Caco-2 (cell line): ENCODE measurements around the gene SFTPA2. TPM values are rescaled to one million over a fixed set of nuclear protein-coding genes. Genes with fewer than 3 reads are reported as not detected.
"Not testable (repeated sequence)": the region's sequence is repeated elsewhere in the genome, so short reads cannot be mapped to it uniquely, and the experiment has no call there.

Source experiments
- BruUV-seq: library from RNA; stranded (reverse); fragments of 400-500 nt; replicated peaks from 2 replicates; lab custom pipeline; 2021; lab: Mats Ljungman, UMichigan
- CTCF ChIA-PET: fragments of 300-600 bp; sonication (Branson Sonifier 250); formaldehyde crosslinking; loops from one replicate; lab custom pipeline; 2022; ENCODE audit warnings: antibody characterized with exemption; lab: Charles Lee
- POLR2A ChIA-PET: fragments of 300-600 bp; sonication (Branson Sonifier 250); formaldehyde crosslinking; loops from one replicate; lab custom pipeline; 2022; ENCODE audit warnings: antibody characterized with exemption; lab: Charles Lee
- DNase-seq, 2 experiments: peaks; one replicate each; pipeline versions ENCODE4 v3.0.0 to v3.0.0-alpha.2; 2020 to 2022
- H3K27me3 ChIP-seq: replicated peaks from 2 replicates; pipeline ENCODE4 v1.6.0; 2011; ENCODE audit warnings: low read length; ENCODE audit not compliant: control insufficient read depth, insufficient read depth
- H3K36me3 ChIP-seq: 2 replicates; pipeline ENCODE4 v1.5.1; 2011; ENCODE audit warnings: low read length; ENCODE audit not compliant: control insufficient read depth, insufficient read depth
- H3K4me1 ChIP-seq: fragments of 250-450 bp; sonication (Bioruptor Pico); 2 replicates; pipeline ENCODE4 v1.5.1; 2020; ENCODE audit warnings: mild to moderate bottlenecking
- H3K4me3 ChIP-seq: 2 replicates; pipeline ENCODE4 v1.5.1; 2011; ENCODE audit warnings: low read depth, mild to moderate bottlenecking, control low read depth, low read length
- H3K9me3 ChIP-seq: fragments of 250-450 bp; sonication (Bioruptor Pico); 2 replicates; pipeline ENCODE4 v1.5.1; 2020; ENCODE audit warnings: mild to moderate bottlenecking, moderate library complexity
- H3K27ac Mint-ChIP-seq: one replicate; pipeline ENCODE4 v1.8.0; 2022; ENCODE audit warnings: mixed read lengths; ENCODE audit not compliant: unreplicated experiment
- H3K27me3 Mint-ChIP-seq: one replicate; pipeline ENCODE4 v1.8.0; 2022; ENCODE audit warnings: mixed read lengths; ENCODE audit not compliant: insufficient read depth, unreplicated experiment
- H3K36me3 Mint-ChIP-seq: one replicate; pipeline ENCODE4 v1.8.0; 2022; ENCODE audit warnings: mild to moderate bottlenecking, mixed read lengths; ENCODE audit not compliant: insufficient read depth, unreplicated experiment
- H3K4me1 Mint-ChIP-seq: one replicate; pipeline ENCODE4 v1.8.0; 2022; ENCODE audit warnings: low read depth, mixed read lengths; ENCODE audit not compliant: unreplicated experiment
- H3K4me3 Mint-ChIP-seq: one replicate; pipeline ENCODE4 v1.8.0; 2022; ENCODE audit warnings: mild to moderate bottlenecking, moderate library complexity, mixed read lengths; ENCODE audit not compliant: unreplicated experiment
- H3K9me3 Mint-ChIP-seq: one replicate; pipeline ENCODE4 v1.8.0; 2022; ENCODE audit warnings: mixed read lengths; ENCODE audit not compliant: unreplicated experiment
- intact Hi-C: fragments of 100-400 bp; cut with micrococcal nuclease; formaldehyde crosslinking; loops from one replicate; pipeline ENCODE4 v1.10.0; 2022; ENCODE audit not compliant: unreplicated experiment
- total RNA-seq: library from RNA; stranded (reverse); gene quantifications from 2 replicates; pipeline ENCODE4 v1.2.3, GENCODE V29; 2022
- TF ChIP-seq, protein P1 (sequence below), 2 experiments: fragments of 200-600 bp in 1 of 2; IDR thresholded peaks; 1 replicate in 1 of 2; 2 replicates in 1 of 2; pipeline versions ENCODE4 v1.5.1 to v1.8.0; 2011 to 2022; ENCODE audit warnings: antibody characterized with exemption in 1 of 2, control low read depth in 1 of 2, inconsistent platforms in 1 of 2, low read depth in 1 of 2, low read length in 1 of 2, mild to moderate bottlenecking in 1 of 2, moderate library complexity in 1 of 2; ENCODE audit not compliant: insufficient read depth in 1 of 2, severe bottlenecking in 1 of 2, unreplicated experiment in 1 of 2

The SFTPA2 gene
- total RNA-seq, 1 experiment from 2014 or later, result not detected

DNA sequence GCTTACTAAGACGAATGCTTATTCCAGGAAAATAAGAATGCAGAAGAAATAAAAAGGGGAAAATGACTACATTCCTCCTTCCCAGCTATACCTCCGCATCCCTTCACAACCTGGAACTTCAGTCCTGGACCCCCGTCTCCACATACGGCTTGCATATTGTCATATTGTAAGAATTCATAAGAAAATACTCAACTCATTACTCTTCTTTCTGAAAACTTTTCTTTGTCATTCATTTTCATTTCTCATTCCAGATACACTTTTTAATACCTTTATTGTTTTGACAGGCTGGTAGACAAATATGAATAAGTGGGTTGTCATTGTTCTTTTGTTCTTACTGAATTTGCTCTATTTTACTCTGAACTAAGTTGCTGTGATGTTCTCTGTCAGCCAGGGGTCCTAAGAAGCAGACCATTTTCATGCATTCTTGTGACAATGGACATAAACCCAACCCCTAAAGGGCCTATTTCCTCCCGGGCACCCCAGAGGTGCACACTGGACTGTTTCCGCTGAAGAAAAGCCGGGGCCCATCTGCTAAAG is 23.3 kb upstream of the SFTPA2 start:
- Mint-ChIP-seq H3K27me3 (peaks cover 23% of the 10 kb centered on the region), H3K27ac (no peak overlapping the region), H3K36me3 (no peaks in the 10 kb centered on the region), H3K4me1 (no peaks in the 10 kb centered on the region), H3K4me3 (no peak overlapping the region), H3K9me3 (no peaks in the 10 kb centered on the region)
- H3K9me3 ChIP-seq, result no peaks in the 10 kb centered on the region
- no peaks in the 10 kb centered on the region for H3K4me1 ChIP-seq
- TF ChIP-seq, protein P1, sequence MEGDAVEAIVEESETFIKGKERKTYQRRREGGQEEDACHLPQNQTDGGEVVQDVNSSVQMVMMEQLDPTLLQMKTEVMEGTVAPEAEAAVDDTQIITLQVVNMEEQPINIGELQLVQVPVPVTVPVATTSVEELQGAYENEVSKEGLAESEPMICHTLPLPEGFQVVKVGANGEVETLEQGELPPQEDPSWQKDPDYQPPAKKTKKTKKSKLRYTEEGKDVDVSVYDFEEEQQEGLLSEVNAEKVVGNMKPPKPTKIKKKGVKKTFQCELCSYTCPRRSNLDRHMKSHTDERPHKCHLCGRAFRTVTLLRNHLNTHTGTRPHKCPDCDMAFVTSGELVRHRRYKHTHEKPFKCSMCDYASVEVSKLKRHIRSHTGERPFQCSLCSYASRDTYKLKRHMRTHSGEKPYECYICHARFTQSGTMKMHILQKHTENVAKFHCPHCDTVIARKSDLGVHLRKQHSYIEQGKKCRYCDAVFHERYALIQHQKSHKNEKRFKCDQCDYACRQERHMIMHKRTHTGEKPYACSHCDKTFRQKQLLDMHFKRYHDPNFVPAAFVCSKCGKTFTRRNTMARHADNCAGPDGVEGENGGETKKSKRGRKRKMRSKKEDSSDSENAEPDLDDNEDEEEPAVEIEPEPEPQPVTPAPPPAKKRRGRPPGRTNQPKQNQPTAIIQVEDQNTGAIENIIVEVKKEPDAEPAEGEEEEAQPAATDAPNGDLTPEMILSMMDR (IDR thresholded peaks at IDR 0.05; ENCODE audit: insufficient read depth in 1 of 2, low read depth in 1 of 2, low read length in 1 of 2, severe bottlenecking in 1 of 2, unreplicated experiment in 1 of 2), result no peak
- ChIA-PET CTCF (no interaction called here), POLR2A (no interaction called here)
- DNase-seq, result no peak
- H3K36me3 ChIP-seq, result no peaks in the 10 kb centered on the region
- H3K27me3 ChIP-seq, result no peaks in the 10 kb centered on the region; the same call in 1 of the 2 replicates
- intact Hi-C loops, result no loop called here
- BruUV-seq, result no TSS peak
- H3K4me3 ChIP-seq, result no peak overlapping the region

DNA sequence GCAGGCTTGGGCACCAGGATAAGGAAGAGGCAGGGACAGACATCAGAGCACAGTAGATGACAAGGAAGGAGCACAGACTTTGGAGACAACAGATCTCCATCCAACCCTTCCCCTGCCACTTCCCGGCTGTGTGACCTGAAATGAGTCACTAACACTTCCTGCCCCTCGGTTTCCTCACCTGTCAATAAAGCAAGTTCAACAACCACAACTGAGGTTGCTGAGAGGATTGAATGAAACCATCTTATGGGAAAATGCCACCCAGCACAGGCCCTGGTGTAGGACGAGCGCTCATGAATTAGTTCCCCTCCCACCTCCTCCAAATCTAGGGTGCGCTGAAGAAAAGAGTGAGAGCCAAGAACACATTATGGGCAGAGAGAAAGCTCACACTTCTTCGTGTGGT is 22.7 kb upstream of the SFTPA2 start:
- H3K9me3 Mint-ChIP-seq, H3K36me3 ChIP-seq, BruUV-seq, POLR2A ChIA-PET, H3K4me3 Mint-ChIP-seq, H3K4me1 ChIP-seq, H3K4me1 Mint-ChIP-seq, H3K27ac Mint-ChIP-seq, H3K27me3 ChIP-seq, intact Hi-C loops, DNase-seq, CTCF ChIA-PET, H3K4me3 ChIP-seq, H3K9me3 ChIP-seq, H3K36me3 Mint-ChIP-seq: not testable (repeated sequence)
- peaks cover 20% of the 10 kb centered on the region for H3K27me3 Mint-ChIP-seq

DNA sequence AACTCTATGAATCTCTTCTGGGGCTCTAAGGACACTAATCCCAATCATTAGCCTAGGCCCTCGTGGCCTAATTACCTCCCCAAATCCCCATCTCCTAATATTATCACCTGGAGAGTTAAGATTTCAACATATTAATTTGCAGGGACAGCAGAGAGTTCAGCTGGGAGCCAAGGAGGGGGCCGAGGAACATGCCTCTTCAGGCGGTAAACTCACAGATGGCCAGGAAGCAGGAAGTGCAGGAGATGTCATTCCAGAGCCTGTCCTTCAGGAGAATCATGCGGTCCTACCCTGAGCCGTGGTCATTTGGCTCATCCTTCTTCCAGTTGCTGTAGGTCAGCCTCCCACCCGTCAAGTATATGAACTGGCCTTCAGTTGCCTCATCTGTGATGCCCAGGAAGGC is 21.9 kb upstream of the SFTPA2 start:
- ChIA-PET POLR2A (no interaction called here), CTCF (no interaction called here)
- no peaks in the 10 kb centered on the region; the same call in 1 of the 2 replicates for H3K27me3 ChIP-seq
- H3K4me1 Mint-ChIP-seq, result no peaks in the 10 kb centered on the region
- no peaks in the 10 kb centered on the region for H3K36me3 ChIP-seq
- DNase-seq, result no peak
- no peak overlapping the region for H3K4me3 ChIP-seq
- H3K4me1 ChIP-seq, result no peaks in the 10 kb centered on the region
- H3K27ac Mint-ChIP-seq, result no peak overlapping the region
- no TSS peak for BruUV-seq
- H3K4me3 Mint-ChIP-seq, result no peak overlapping the region
- H3K36me3 Mint-ChIP-seq, result no peaks in the 10 kb centered on the region
- TF ChIP-seq, protein P1 (IDR thresholded peaks at IDR 0.05; ENCODE audit: insufficient read depth in 1 of 2, low read depth in 1 of 2, low read length in 1 of 2, severe bottlenecking in 1 of 2, unreplicated experiment in 1 of 2), result no peak
- intact Hi-C loops, result no loop called here
- no peaks in the 10 kb centered on the region for H3K9me3 Mint-ChIP-seq
- no peaks in the 10 kb centered on the region for H3K9me3 ChIP-seq
- H3K27me3 Mint-ChIP-seq, result peaks cover 23% of the 10 kb centered on the region

DNA sequence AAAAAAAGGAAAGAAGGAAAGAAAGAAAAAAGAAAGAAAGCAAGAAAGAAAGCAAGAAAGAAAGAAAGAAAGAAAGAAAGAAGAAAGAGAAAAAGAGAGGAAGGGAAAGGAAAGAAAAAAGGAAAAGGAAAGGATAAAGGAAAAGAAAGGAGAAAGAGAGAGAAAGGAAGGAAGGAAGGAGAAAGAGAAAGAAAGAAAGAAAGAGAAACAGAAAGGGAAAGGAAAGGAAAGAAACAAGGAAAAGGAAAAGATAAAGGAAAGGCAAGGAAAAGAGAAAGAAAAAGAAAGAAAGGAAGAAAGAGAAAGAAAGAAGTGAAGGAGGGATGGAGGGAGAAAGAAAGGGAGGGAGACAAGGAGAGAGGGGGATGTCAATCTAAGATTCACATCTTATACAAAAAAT is 20.8 kb upstream of the SFTPA2 start:
- no peaks in the 10 kb centered on the region for H3K36me3 Mint-ChIP-seq
- CTCF ChIA-PET, result no interaction called here
- no peak for DNase-seq
- no TSS peak for BruUV-seq
- TF ChIP-seq, protein P1 (IDR thresholded peaks at IDR 0.05; ENCODE audit: insufficient read depth in 1 of 2, low read depth in 1 of 2, low read length in 1 of 2, severe bottlenecking in 1 of 2, unreplicated experiment in 1 of 2), result no peak
- no peak overlapping the region for H3K4me3 Mint-ChIP-seq
- Histone ChIP-seq H3K36me3 (no peaks in the 10 kb centered on the region), H3K4me1 (no peaks in the 10 kb centered on the region), H3K9me3 (no peaks in the 10 kb centered on the region), H3K27me3 (no peaks in the 10 kb centered on the region), H3K4me3 (no peak overlapping the region)
- POLR2A ChIA-PET, result no interaction called here
- no peaks in the 10 kb centered on the region for H3K9me3 Mint-ChIP-seq
- H3K27me3 Mint-ChIP-seq, result peaks cover 21% of the 10 kb centered on the region
- H3K27ac Mint-ChIP-seq, result no peak overlapping the region
- intact Hi-C loops, result no loop called here
- H3K4me1 Mint-ChIP-seq, result no peaks in the 10 kb centered on the region
